Forelimb muscle (tissue), 1 donor: ENCODE data around the gene HIF3A. TPM values are rescaled to one million over a fixed set of nuclear protein-coding genes. Genes with fewer than 3 reads are reported as not detected.
A peak's percentile ranks its signal among the peaks of the same experiment; 100 is the strongest.
"Not testable (repeated sequence)": the region's sequence is repeated elsewhere in the genome, so short reads cannot be mapped to it uniquely, and the experiment has no call there.

Source experiments
- DNase-seq: peaks from one replicate; pipeline ENCODE4 v3.0.0-alpha.2; 2013; ENCODE audit warnings: low read depth
- polyA plus RNA-seq: library from polyadenylated mRNA; unstranded; fragments of 120-200 nt; gene quantifications from one replicate; pipeline ENCODE4 v1.2.1, GENCODE V29; 2013; ENCODE audit not compliant: insufficient read length

HIF3A gene
- polyA plus RNA-seq, result 330 TPM

GRCh38 chr19:46296722-46297461, at the start of gene HIF3A:
Gene HIF3A, plus strand, starts transcription at chr19:46297042. Its CDS starts 35 bp downstream, at chr19:46297077.
- DNase-seq, result no peak

GRCh38 chr19:46250076-46250735, 46.6 kb upstream of the HIF3A start:
- DNase-seq, result no peak

GRCh38 chr19:46251416-46251815, 45.4 kb upstream of the HIF3A start:
- no peak for DNase-seq

- no peak for DNase-seq
Measured at GRCh38 chr19:46254776-46255175, 42.1 kb upstream of the HIF3A start.

- no peak for DNase-seq
Measured at GRCh38 chr19:46256855-46257254, 40.0 kb upstream of the HIF3A start.

GRCh38 chr19:46261501-46261900, 35.3 kb upstream of the HIF3A start:
- not testable (repeated sequence) for DNase-seq

- not testable (repeated sequence) for DNase-seq
Measured at GRCh38 chr19:46262684-46263296, 34.1 kb upstream of the HIF3A start.

GRCh38 chr19:46264801-46265200, 32.0 kb upstream of the HIF3A start:
- not testable (repeated sequence) for DNase-seq

- DNase-seq, result peak; percentile 49
Measured at GRCh38 chr19:46265217-46265828, 31.5 kb upstream of the HIF3A start.

GRCh38 chr19:46269101-46269500, 27.7 kb upstream of the HIF3A start:
- no peak for DNase-seq

GRCh38 chr19:46270521-46271256, 26.2 kb upstream of the HIF3A start:
- DNase-seq, result no peak

GRCh38 chr19:46271481-46272197, 25.2 kb upstream of the HIF3A start:
- no peak for DNase-seq

- DNase-seq, result not testable (repeated sequence)
Measured at GRCh38 chr19:46273931-46274330, 22.9 kb upstream of the HIF3A start.

- no peak for DNase-seq
Measured at GRCh38 chr19:46279177-46279576, 17.7 kb upstream of the HIF3A start.

GRCh38 chr19:46283771-46284170, 13.1 kb upstream of the HIF3A start:
- no peak for DNase-seq

GRCh38 chr19:46284635-46285034, 12.2 kb upstream of the HIF3A start:
- no peak for DNase-seq

GRCh38 chr19:46287585-46287984, 9.3 kb upstream of the HIF3A start:
- no peak for DNase-seq

- no peak for DNase-seq
Measured at GRCh38 chr19:46288896-46289588, 7.8 kb upstream of the HIF3A start.

GRCh38 chr19:46289724-46290619, 6.9 kb upstream of the HIF3A start:
- DNase-seq, result no peak
